SIG-M5 treated with dmso at 0.1 percent for 504 hours (cell line): ENCODE data around the gene LRRC71.

ENCODE experiments used
- DNase-seq: peaks from one replicate; lab custom pipeline; 2025; ENCODE audit not compliant: unreplicated experiment; lab: John Stamatoyannopoulos, UW

Gene LRRC71

GRCh38 chr1:156905176-156905575 lies 15.3 kb upstream of the LRRC71 start:
- DNase-seq: no peak

GRCh38 chr1:156905651-156906050 lies 14.8 kb upstream of the LRRC71 start:
- no peak for DNase-seq

- DNase-seq: no peak
Observed at GRCh38 chr1:156906206-156906906, 14.1 kb upstream of the LRRC71 start.

- no peak for DNase-seq
Observed at GRCh38 chr1:156908541-156908940, 11.9 kb upstream of the LRRC71 start.

- DNase-seq: no peak
Observed at GRCh38 chr1:156908955-156909354, 11.5 kb upstream of the LRRC71 start.

- DNase-seq: no peak
Observed at GRCh38 chr1:156909671-156910070, 10.8 kb upstream of the LRRC71 start.

GRCh38 chr1:156910309-156910782 lies 10.1 kb upstream of the LRRC71 start:
- no peak for DNase-seq

GRCh38 chr1:156911577-156912298 lies 8.7 kb upstream of the LRRC71 start:
- DNase-seq: peak; percentile 77

- DNase-seq: no peak
Observed at GRCh38 chr1:156912310-156912709, 8.1 kb upstream of the LRRC71 start.

GRCh38 chr1:156912861-156913808 lies 7.3 kb upstream of the LRRC71 start:
- DNase-seq: no peak

- DNase-seq: no peak
Observed at GRCh38 chr1:156913809-156914387, 6.5 kb upstream of the LRRC71 start.

GRCh38 chr1:156914440-156914856 lies 6.0 kb upstream of the LRRC71 start:
- no peak for DNase-seq

- DNase-seq: no peak
Observed at GRCh38 chr1:156921053-156921529, 659 bp downstream of the LRRC71 start.

- DNase-seq: no peak
Observed at GRCh38 chr1:156922986-156923669, 2.7 kb downstream of the LRRC71 start.

GRCh38 chr1:156923670-156924477 lies 3.4 kb downstream of the LRRC71 start:
- DNase-seq: no peak

GRCh38 chr1:156924478-156925153 lies 4.2 kb downstream of the LRRC71 start:
- no peak for DNase-seq

GRCh38 chr1:156925154-156926010 lies 5.0 kb downstream of the LRRC71 start:
- no peak for DNase-seq

- peak; percentile 30 for DNase-seq
Observed at GRCh38 chr1:156926175-156926574, 5.7 kb downstream of the LRRC71 start.
